Peyer's patch (tissue), 4 donors: Measurements from ENCODE around the gene METTL26. TPM values are rescaled to one million over a fixed set of nuclear protein-coding genes. Genes with fewer than 3 reads are reported as not detected.

ENCODE experiments used
- DNase-seq, 3 donors: peaks; one replicate each; pipeline ENCODE4 v3.0.0-alpha.2; 2017 to 2019
- H3K27ac ChIP-seq, 4 donors: fragments of 200-600 bp; sonication (generic); one replicate each; pipeline ENCODE4 v1.5.1; 2016 to 2019
- H3K27me3 ChIP-seq, 2 donors: fragments of 200-600 bp; sonication (generic); one replicate each; pipeline ENCODE4 v1.5.1; 2019
- H3K36me3 ChIP-seq, 3 donors: fragments of 200-600 bp; sonication (generic); one replicate each; pipeline ENCODE4 v1.5.1; 2016 to 2019
- H3K4me1 ChIP-seq, 4 donors: fragments of 200-600 bp; sonication (generic); one replicate each; pipeline ENCODE4 v1.5.1; 2016 to 2019
- H3K4me3 ChIP-seq, 4 donors: fragments of 200-600 bp; sonication (generic); 1 replicate in 3 of 4; 2 replicates in 1 of 4; pipeline ENCODE4 v1.5.1; 2016 to 2019; ENCODE audit warnings: mild to moderate bottlenecking in 1 of 4
- H3K9me3 ChIP-seq, 4 donors: fragments of 200-600 bp; sonication (generic); one replicate each; pipeline ENCODE4 v1.5.1; 2016 to 2019; ENCODE audit warnings: mild to moderate bottlenecking in 1 of 4
- CTCF ChIP-seq, 6 experiments: fragments of 450-650 bp in 4 of 6; fragments of 200-600 bp in 2 of 6; sonication (generic) in 1 of 6; IDR thresholded peaks; one replicate each; pipeline ENCODE4 v1.5.1; 2017 to 2019; ENCODE audit warnings: antibody characterized with exemption in 6 of 6, mild to moderate bottlenecking in 3 of 6, moderate library complexity in 1 of 6
- POLR2A ChIP-seq, 2 donors: fragments of 450-650 bp; IDR thresholded peaks; one replicate each; pipeline ENCODE4 v1.5.1; 2017; ENCODE audit warnings: antibody characterized with exemption in 2 of 2, mild to moderate bottlenecking in 2 of 2, moderate library complexity in 2 of 2
- total RNA-seq, 4 donors: library from RNA; depleted of rRNA; stranded (reverse); fragments of >200 nt; gene quantifications; one replicate each; pipeline ENCODE4 v1.1.0, GENCODE V29; 2016

The METTL26 gene
- total RNA-seq, 4 donors from 2014 or later, result 44.5 to 153 (median 60.2) TPM

- Histone ChIP-seq H3K27ac (no peak overlapping the region), H3K36me3 (peaks cover 0 to 50% (median 0%) of the 10 kb centered on the region in 3 donors), H3K4me1 (peaks cover 13 to 43% (median 23%) of the 10 kb centered on the region in 4 donors), H3K4me3 (no peak overlapping the region), H3K9me3 (no peaks in the 10 kb centered on the region), H3K27me3 (no peaks in the 10 kb centered on the region)
- no peak for DNase-seq
- no peak for TF ChIP-seq CTCF (IDR thresholded peaks at IDR 0.05)
- no peak for TF ChIP-seq POLR2A (IDR thresholded peaks at IDR 0.05)
These were observed 37.4 kb upstream of the METTL26 start for GRCh38 chr16:673399-673991.

- Histone ChIP-seq H3K4me3 (no peak overlapping the region), H3K27ac (no peak overlapping the region), H3K36me3 (peaks cover 0 to 50% (median 0%) of the 10 kb centered on the region in 3 donors), H3K9me3 (no peaks in the 10 kb centered on the region), H3K27me3 (no peaks in the 10 kb centered on the region), H3K4me1 (peaks cover 13 to 43% (median 22%) of the 10 kb centered on the region in 4 donors)
- no peak for DNase-seq
- TF ChIP-seq CTCF (IDR thresholded peaks at IDR 0.05) (no peak), POLR2A (IDR thresholded peaks at IDR 0.05) (no peak)
These were observed 36.7 kb upstream of the METTL26 start for GRCh38 chr16:672851-673250.

- peaks cover 0 to 50% (median 0%) of the 10 kb centered on the region in 3 donors for H3K36me3 ChIP-seq
- no peaks in the 10 kb centered on the region for H3K27me3 ChIP-seq
- no peak for DNase-seq
- TF ChIP-seq POLR2A (IDR thresholded peaks at IDR 0.05) (no peak), CTCF (IDR thresholded peaks at IDR 0.05) (no peak)
- no peaks in the 10 kb centered on the region for H3K9me3 ChIP-seq
- H3K4me1 ChIP-seq, result peaks cover 13 to 43% (median 23%) of the 10 kb centered on the region in 4 donors
- H3K27ac ChIP-seq, result no peak overlapping the region
- no peak overlapping the region for H3K4me3 ChIP-seq
These were observed 36.3 kb upstream of the METTL26 start for GRCh38 chr16:672371-672770.

GRCh38 chr16:671353-672131 lies 35.4 kb upstream of the METTL26 start:
- Histone ChIP-seq H3K4me3 (no peak overlapping the region), H3K27ac (no peak overlapping the region), H3K4me1 (peaks cover 12 to 39% (median 23%) of the 10 kb centered on the region in 4 donors), H3K36me3 (peaks cover 0 to 50% (median 0%) of the 10 kb centered on the region in 3 donors), H3K27me3 (no peaks in the 10 kb centered on the region), H3K9me3 (no peaks in the 10 kb centered on the region)
- TF ChIP-seq CTCF (IDR thresholded peaks at IDR 0.05), result no peak
- no peak for TF ChIP-seq POLR2A (IDR thresholded peaks at IDR 0.05)
- DNase-seq, result no peak

- Histone ChIP-seq H3K27ac (no peak overlapping the region), H3K36me3 (peaks cover 0 to 50% (median 0%) of the 10 kb centered on the region in 3 donors), H3K4me1 (peaks cover 5 to 31% (median 16%) of the 10 kb centered on the region in 4 donors), H3K4me3 (no peak overlapping the region), H3K9me3 (no peaks in the 10 kb centered on the region), H3K27me3 (no peaks in the 10 kb centered on the region)
- DNase-seq, result no peak
- TF ChIP-seq POLR2A (IDR thresholded peaks at IDR 0.05) (no peak), CTCF (IDR thresholded peaks at IDR 0.05) (no peak)
These were observed 34.6 kb upstream of the METTL26 start for GRCh38 chr16:670485-671352.
